ENCODE measurements around the gene ROBO1. TPM values are rescaled to one million over a fixed set of nuclear protein-coding genes. Genes with fewer than 3 reads are reported as not detected.

The ROBO1 gene
- total RNA-seq, 1 donor from 2014 or later: 66.5 TPM

- intact Hi-C loops (cut with DNase I): no loop called here
- H3K4me1 ChIP-seq: peaks cover 34% of the 10 kb centered on the region
- no peaks in the 10 kb centered on the region for H3K27me3 ChIP-seq
- H3K27ac ChIP-seq: no peak overlapping the region
- no peak for DNase-seq (ENCODE audit: extremely low spot score in 2 of 2)
- no peak overlapping the region for H3K4me3 ChIP-seq
- H3K36me3 ChIP-seq: no peaks in the 10 kb centered on the region
- H3K9me3 ChIP-seq: no peaks in the 10 kb centered on the region
- TF ChIP-seq POLR2A (IDR thresholded peaks at IDR 0.05) (no peak), POLR2AphosphoS5 (IDR thresholded peaks at IDR 0.05; ENCODE audit: insufficient read depth in 1 of 2, low read depth in 1 of 2) (no peak)
- TF ChIP-seq, protein P1, sequence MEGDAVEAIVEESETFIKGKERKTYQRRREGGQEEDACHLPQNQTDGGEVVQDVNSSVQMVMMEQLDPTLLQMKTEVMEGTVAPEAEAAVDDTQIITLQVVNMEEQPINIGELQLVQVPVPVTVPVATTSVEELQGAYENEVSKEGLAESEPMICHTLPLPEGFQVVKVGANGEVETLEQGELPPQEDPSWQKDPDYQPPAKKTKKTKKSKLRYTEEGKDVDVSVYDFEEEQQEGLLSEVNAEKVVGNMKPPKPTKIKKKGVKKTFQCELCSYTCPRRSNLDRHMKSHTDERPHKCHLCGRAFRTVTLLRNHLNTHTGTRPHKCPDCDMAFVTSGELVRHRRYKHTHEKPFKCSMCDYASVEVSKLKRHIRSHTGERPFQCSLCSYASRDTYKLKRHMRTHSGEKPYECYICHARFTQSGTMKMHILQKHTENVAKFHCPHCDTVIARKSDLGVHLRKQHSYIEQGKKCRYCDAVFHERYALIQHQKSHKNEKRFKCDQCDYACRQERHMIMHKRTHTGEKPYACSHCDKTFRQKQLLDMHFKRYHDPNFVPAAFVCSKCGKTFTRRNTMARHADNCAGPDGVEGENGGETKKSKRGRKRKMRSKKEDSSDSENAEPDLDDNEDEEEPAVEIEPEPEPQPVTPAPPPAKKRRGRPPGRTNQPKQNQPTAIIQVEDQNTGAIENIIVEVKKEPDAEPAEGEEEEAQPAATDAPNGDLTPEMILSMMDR (IDR thresholded peaks at IDR 0.05): no peak
Measured at GRCh38 chr3:79011821-79012529, 755.8 kb downstream of the ROBO1 start.

DNA sequence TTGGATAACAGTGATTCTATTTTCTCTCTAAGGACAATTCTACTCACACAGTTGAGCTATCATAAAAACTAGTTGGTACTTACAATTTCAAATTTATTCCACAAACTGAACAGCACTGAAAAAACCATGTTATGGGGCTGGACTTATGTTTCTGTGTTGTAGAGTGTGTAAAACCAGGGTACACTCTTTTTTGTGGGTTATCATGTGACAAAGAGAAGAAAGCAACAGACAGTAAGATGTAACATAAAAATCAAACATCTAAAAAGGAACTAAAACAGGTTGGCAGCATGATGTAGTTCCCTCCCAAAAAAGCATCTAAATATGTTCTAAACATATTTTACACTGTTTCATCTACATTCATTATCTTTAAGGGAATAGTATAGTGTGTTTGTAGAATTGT is 757.9 kb downstream of the ROBO1 start:
- Histone ChIP-seq H3K4me1 (peaks cover 29% of the 10 kb centered on the region), H3K9me3 (no peaks in the 10 kb centered on the region), H3K27ac (no peak overlapping the region), H3K4me3 (no peak overlapping the region), H3K27me3 (no peaks in the 10 kb centered on the region), H3K36me3 (no peaks in the 10 kb centered on the region)
- DNase-seq (ENCODE audit: extremely low spot score in 2 of 2): no peak
- TF ChIP-seq, protein P1 (IDR thresholded peaks at IDR 0.05): no peak
- TF ChIP-seq POLR2AphosphoS5 (IDR thresholded peaks at IDR 0.05; ENCODE audit: insufficient read depth in 1 of 2, low read depth in 1 of 2) (no peak), POLR2A (IDR thresholded peaks at IDR 0.05) (no peak)
- intact Hi-C loops (cut with DNase I): no loop called here

- H3K27ac ChIP-seq: no peak overlapping the region
- no peaks in the 10 kb centered on the region for H3K36me3 ChIP-seq
- TF ChIP-seq POLR2AphosphoS5 (IDR thresholded peaks at IDR 0.05; ENCODE audit: insufficient read depth in 1 of 2, low read depth in 1 of 2) (no peak), POLR2A (IDR thresholded peaks at IDR 0.05) (no peak)
- TF ChIP-seq, protein P1 (IDR thresholded peaks at IDR 0.05): no peak
- no peaks in the 10 kb centered on the region for H3K27me3 ChIP-seq
- intact Hi-C loops (cut with DNase I): no loop called here
- DNase-seq (ENCODE audit: extremely low spot score in 2 of 2): no peak
- H3K4me3 ChIP-seq: no peak overlapping the region
- H3K9me3 ChIP-seq: no peaks in the 10 kb centered on the region
- peaks cover 9% of the 10 kb centered on the region for H3K4me1 ChIP-seq
Measured at GRCh38 chr3:79006077-79006476, 761.7 kb downstream of the ROBO1 start.

DNA sequence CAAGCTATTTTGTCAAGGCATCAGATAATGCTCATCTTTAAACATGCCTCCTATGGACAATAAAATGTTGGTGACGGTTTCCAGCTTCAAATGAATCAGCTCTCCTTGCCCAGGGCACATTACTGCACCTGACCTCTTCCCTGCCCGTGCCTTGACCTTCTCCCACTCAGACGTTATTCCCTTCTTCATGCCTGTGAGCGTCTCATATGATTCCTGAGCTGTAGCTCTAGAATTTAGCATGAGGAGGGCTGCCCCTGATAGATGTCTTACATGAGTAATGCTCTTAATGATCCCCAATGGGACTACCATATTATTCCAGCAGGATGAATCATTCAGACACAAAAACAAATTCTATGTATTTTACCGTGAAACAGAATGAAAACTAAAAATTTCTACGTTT is 762.7 kb downstream of the ROBO1 start:
- H3K4me1 ChIP-seq: peaks cover 9% of the 10 kb centered on the region
- no peak for DNase-seq (ENCODE audit: extremely low spot score in 2 of 2)
- TF ChIP-seq POLR2AphosphoS5 (IDR thresholded peaks at IDR 0.05; ENCODE audit: insufficient read depth in 1 of 2, low read depth in 1 of 2) (no peak), POLR2A (IDR thresholded peaks at IDR 0.05) (no peak)
- TF ChIP-seq, protein P1 (IDR thresholded peaks at IDR 0.05): no peak
- H3K36me3 ChIP-seq: no peaks in the 10 kb centered on the region
- H3K27ac ChIP-seq: no peak overlapping the region
- H3K27me3 ChIP-seq: no peaks in the 10 kb centered on the region
- intact Hi-C loops (cut with DNase I): no loop called here
- H3K4me3 ChIP-seq: no peak overlapping the region
- H3K9me3 ChIP-seq: no peaks in the 10 kb centered on the region

- intact Hi-C loops (cut with DNase I): no loop called here
Measured at GRCh38 chr3:79003994-79004393, 763.8 kb downstream of the ROBO1 start.

More at GRCh38 chr3:79003994-79004393, 763.8 kb downstream of the ROBO1 start:
- no peaks in the 10 kb centered on the region for H3K27me3 ChIP-seq
- TF ChIP-seq POLR2A (IDR thresholded peaks at IDR 0.05) (no peak), POLR2AphosphoS5 (IDR thresholded peaks at IDR 0.05; ENCODE audit: insufficient read depth in 1 of 2, low read depth in 1 of 2) (no peak)
- TF ChIP-seq, protein P1 (IDR thresholded peaks at IDR 0.05): no peak
- no peaks in the 10 kb centered on the region for H3K9me3 ChIP-seq
- H3K36me3 ChIP-seq: no peaks in the 10 kb centered on the region
- DNase-seq (ENCODE audit: extremely low spot score in 2 of 2): no peak
- no peak overlapping the region for H3K4me3 ChIP-seq
- H3K4me1 ChIP-seq: peaks cover 9% of the 10 kb centered on the region
- H3K27ac ChIP-seq: no peak overlapping the region

Data from vagina (tissue), 2 donors.